GM12878 (cell line): ENCODE measurements around the gene DPH7. TPM values are rescaled to one million over a fixed set of nuclear protein-coding genes. Genes with fewer than 3 reads are reported as not detected.

Experiments
- BACH1 ChIP-seq: fragments of 450-650 bp; IDR thresholded peaks from 2 replicates; pipeline ENCODE4 v1.6.1; 2017; ENCODE audit warnings: mild to moderate bottlenecking, borderline replicate concordance
- BHLHE40 ChIP-seq, 2 experiments: fragments of 450-650 bp in 1 of 2; IDR thresholded peaks; 2 replicates each; pipeline ENCODE4 v1.6.1; 2011 to 2017; ENCODE audit warnings: low read depth in 2 of 2, borderline replicate concordance in 1 of 2, improper control_type of control experiment in 1 of 2, low read length in 1 of 2, mild to moderate bottlenecking in 1 of 2
- CHD4 ChIP-seq: fragments of 200-600 bp; sonication (generic); IDR thresholded peaks from 2 replicates; pipeline ENCODE4 v1.6.1; 2016; ENCODE audit warnings: mild to moderate bottlenecking
- CREB1 ChIP-seq: IDR thresholded peaks from 2 replicates; pipeline ENCODE4 v1.6.1; 2012; ENCODE audit warnings: low read depth, mild to moderate bottlenecking, inconsistent platforms
- CREM ChIP-seq: IDR thresholded peaks from 2 replicates; pipeline ENCODE4 v1.6.1; 2014; ENCODE audit warnings: antibody characterized with exemption, low read depth
- FOXK2 ChIP-seq: fragments of 450-650 bp; IDR thresholded peaks from 2 replicates; pipeline ENCODE4 v1.6.1; 2017; ENCODE audit warnings: mild to moderate bottlenecking, moderate library complexity
- MXI1 ChIP-seq: fragments of 150-350 bp; IDR thresholded peaks from 2 replicates; pipeline ENCODE4 v1.6.1; 2011; ENCODE audit warnings: low read depth, mild to moderate bottlenecking, inconsistent platforms, low read length, improper control_type of control experiment
- NBN ChIP-seq: fragments of 450-650 bp; IDR thresholded peaks from 2 replicates; pipeline ENCODE4 v1.6.1; 2016
- NFIC ChIP-seq: IDR thresholded peaks from 2 replicates; pipeline ENCODE4 v1.6.1; 2012; ENCODE audit warnings: low read depth, mild to moderate bottlenecking, inconsistent platforms, low read length, moderate library complexity
- POLR2AphosphoS5 ChIP-seq: IDR thresholded peaks from 2 replicates; pipeline ENCODE4 v1.6.1; 2011; ENCODE audit warnings: mild to moderate bottlenecking, low read length, inconsistent platforms
- SMAD1 ChIP-seq: fragments of 450-650 bp; IDR thresholded peaks from 2 replicates; pipeline ENCODE4 v1.6.1; 2018; ENCODE audit warnings: mild to moderate bottlenecking, low read depth; ENCODE audit not compliant: partially characterized antibody
- SMC3 ChIP-seq: IDR thresholded peaks from 2 replicates; pipeline ENCODE4 v1.6.1; 2011; ENCODE audit warnings: low read length, improper control_type of control experiment, borderline replicate concordance
- STAT3 ChIP-seq: IDR thresholded peaks from 2 replicates; pipeline ENCODE4 v1.6.1; 2011; ENCODE audit warnings: low read depth, low read length, improper control_type of control experiment
- USF2 ChIP-seq: IDR thresholded peaks from 2 replicates; pipeline ENCODE4 v1.6.1; 2011; ENCODE audit warnings: low read depth, low read length, improper control_type of control experiment, borderline replicate concordance
- ZBTB4 ChIP-seq: fragments of 450-650 bp; formaldehyde crosslinking; IDR thresholded peaks from 2 replicates; pipeline ENCODE4 v1.4.0; 2022; ENCODE audit warnings: mild to moderate bottlenecking, moderate library complexity
- ZNF24 ChIP-seq: fragments of 450-650 bp; IDR thresholded peaks from 2 replicates; pipeline ENCODE4 v1.6.1; 2017; ENCODE audit warnings: antibody characterized with exemption, mild to moderate bottlenecking
- ZSCAN29 ChIP-seq: fragments of 450-650 bp; IDR thresholded peaks from 2 replicates; pipeline ENCODE4 v1.6.1; 2017; ENCODE audit warnings: mild to moderate bottlenecking, moderate library complexity
- polyA plus RNA-seq, 11 experiments: library from polyadenylated mRNA; depleted of rRNA in 4 of 11; unstranded in 6 of 11; stranded (reverse) in 5 of 11; fragments of >200 nt; fragmentation: Nextera tagmentation in 4 of 11; fragmentation: Illumina TruSeq in 1 of 11; extraction: Ambion mirVana in 4 of 11; extraction: Trizol in 1 of 11; gene quantifications; 1 replicate in 1 of 11; 2 replicates in 10 of 11; pipeline versions ENCODE4 v1.2.1 to v1.2.3, GENCODE V29; 2011 to 2016; ENCODE audit warnings: inconsistent platforms in 2 of 11, missing spikeins in 2 of 11, low read depth in 1 of 11
- total RNA-seq, 4 experiments: library from RNA; depleted of rRNA in 3 of 4; stranded (reverse); fragments of >200 nt in 3 of 4; fragmentation: Illumina TruSeq in 1 of 4; extraction: Trizol in 1 of 4; gene quantifications; 2 replicates each; pipeline versions ENCODE4 v1.2.1 to v1.2.3, GENCODE V29; 2013 to 2021
- TF ChIP-seq, protein P1 (sequence below): fragments of 450-650 bp; IDR thresholded peaks from 2 replicates; pipeline ENCODE4 v1.6.1; 2016; ENCODE audit warnings: mild to moderate bottlenecking

Gene DPH7
- total and polyA plus RNA-seq, 10 of the 15 experiments (the other 5 are each of a cell fraction or from before 2014, with no cell fraction given): 8.7 to 40.0 (median 28.1) TPM

DNA sequence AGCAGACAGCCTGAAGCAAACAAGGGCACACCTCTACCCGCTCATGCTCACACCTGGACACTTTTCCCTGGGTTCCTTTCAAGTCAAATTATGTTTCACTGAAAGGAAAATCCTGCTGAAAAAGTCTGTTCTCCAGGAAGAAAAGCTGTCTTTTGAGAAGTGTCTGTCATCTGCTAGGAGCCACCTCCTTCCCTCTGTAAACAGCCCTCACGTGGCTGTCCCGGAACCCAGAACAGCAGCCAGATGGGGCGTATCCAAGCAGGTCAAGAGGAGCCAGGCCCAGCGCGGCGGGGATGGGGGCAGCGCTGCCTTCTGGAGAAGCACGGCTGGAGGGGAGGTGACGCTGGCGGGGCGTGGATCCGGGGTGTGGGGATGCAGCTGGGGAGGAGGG is 28.5 kb downstream of the DPH7 start, which contains the start of gene PNPLA7 (continued):
- TF ChIP-seq ZBTB4 (CRISPR knock-in tag) (no peak), USF2 (0 out of 2 replicates have a peak, but pooled peaks have one; percentile 32), FOXK2 (peak; percentile 80), BHLHE40 (IDR thresholded peaks at IDR 0.05; ENCODE audit: borderline replicate concordance in 1 of 2, low read depth in 2 of 2, low read length in 1 of 2) (peak; percentile 57 to 60; a peak in 2 of 4 replicates), NBN (no peak), STAT3 (no peak), SMC3 (no peak), SMAD1 (no peak), CREB1 (no peak), POLR2AphosphoS5 (no peak), BACH1 (no peak), ZNF24 (no peak), NFIC (no peak), ZSCAN29 (no peak), CREM (no peak), CHD4 (no peak), MXI1 (peak; percentile 81)
- TF ChIP-seq, protein P1, sequence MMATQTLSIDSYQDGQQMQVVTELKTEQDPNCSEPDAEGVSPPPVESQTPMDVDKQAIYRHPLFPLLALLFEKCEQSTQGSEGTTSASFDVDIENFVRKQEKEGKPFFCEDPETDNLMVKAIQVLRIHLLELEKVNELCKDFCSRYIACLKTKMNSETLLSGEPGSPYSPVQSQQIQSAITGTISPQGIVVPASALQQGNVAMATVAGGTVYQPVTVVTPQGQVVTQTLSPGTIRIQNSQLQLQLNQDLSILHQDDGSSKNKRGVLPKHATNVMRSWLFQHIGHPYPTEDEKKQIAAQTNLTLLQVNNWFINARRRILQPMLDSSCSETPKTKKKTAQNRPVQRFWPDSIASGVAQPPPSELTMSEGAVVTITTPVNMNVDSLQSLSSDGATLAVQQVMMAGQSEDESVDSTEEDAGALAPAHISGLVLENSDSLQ: peak; percentile 85
